SIG-M5 (cell line): ENCODE measurements around the gene SURF4.
"Not testable (repeated sequence)": the region's sequence is repeated elsewhere in the genome, so short reads cannot be mapped to it uniquely, and the experiment has no call there.

Experiments
- DNase-seq: peaks from one replicate; lab custom pipeline; 2025; lab: John Stamatoyannopoulos, UW

Gene SURF4

GRCh38 chr9:133397370-133397769 lies 21.5 kb upstream of the SURF4 start:
- DNase-seq = no peak

- DNase-seq = no peak
Observed at GRCh38 chr9:133396952-133397351, 21.1 kb upstream of the SURF4 start.

- DNase-seq = no peak
Observed at GRCh38 chr9:133394687-133395271, 18.9 kb upstream of the SURF4 start.

- no peak for DNase-seq
Observed at GRCh38 chr9:133393399-133393798, 17.5 kb upstream of the SURF4 start.

- DNase-seq = not testable (repeated sequence)
Observed at GRCh38 chr9:133392308-133392707, 16.4 kb upstream of the SURF4 start.

GRCh38 chr9:133391449-133391848 lies 15.6 kb upstream of the SURF4 start:
- not testable (repeated sequence) for DNase-seq

- no peak for DNase-seq
Observed at GRCh38 chr9:133390713-133391112, 14.9 kb upstream of the SURF4 start.

- no peak for DNase-seq
Observed at GRCh38 chr9:133389562-133389961, 13.7 kb upstream of the SURF4 start.

GRCh38 chr9:133389025-133389557 lies 13.2 kb upstream of the SURF4 start:
- no peak for DNase-seq

GRCh38 chr9:133387680-133388079 lies 11.8 kb upstream of the SURF4 start:
- DNase-seq = no peak

- DNase-seq = no peak
Observed at GRCh38 chr9:133386338-133386737, 10.5 kb upstream of the SURF4 start.

- DNase-seq = no peak
Observed at GRCh38 chr9:133385452-133385851, 9.6 kb upstream of the SURF4 start.

- no peak for DNase-seq
Observed at GRCh38 chr9:133384736-133385321, 9.0 kb upstream of the SURF4 start.

- no peak for DNase-seq
Observed at GRCh38 chr9:133383438-133383837, 7.6 kb upstream of the SURF4 start.

- no peak for DNase-seq
Observed at GRCh38 chr9:133382507-133383141, 6.8 kb upstream of the SURF4 start.

GRCh38 chr9:133380734-133381133 lies 4.9 kb upstream of the SURF4 start:
- no peak for DNase-seq

- no peak for DNase-seq
Observed at GRCh38 chr9:133379153-133380086, 3.6 kb upstream of the SURF4 start.

GRCh38 chr9:133378408-133378962 lies 2.6 kb upstream of the SURF4 start:
- DNase-seq = no peak

GRCh38 chr9:133377721-133378216 lies 1.9 kb upstream of the SURF4 start:
- no peak for DNase-seq

- DNase-seq = not testable (repeated sequence)
Observed at GRCh38 chr9:133377280-133377679, 1.4 kb upstream of the SURF4 start.

GRCh38 chr9:133375116-133375723 lies 640 bp downstream of the SURF4 start:
- no peak for DNase-seq
